Measurements from ENCODE around the gene C1orf21.

Gene C1orf21

DNA sequence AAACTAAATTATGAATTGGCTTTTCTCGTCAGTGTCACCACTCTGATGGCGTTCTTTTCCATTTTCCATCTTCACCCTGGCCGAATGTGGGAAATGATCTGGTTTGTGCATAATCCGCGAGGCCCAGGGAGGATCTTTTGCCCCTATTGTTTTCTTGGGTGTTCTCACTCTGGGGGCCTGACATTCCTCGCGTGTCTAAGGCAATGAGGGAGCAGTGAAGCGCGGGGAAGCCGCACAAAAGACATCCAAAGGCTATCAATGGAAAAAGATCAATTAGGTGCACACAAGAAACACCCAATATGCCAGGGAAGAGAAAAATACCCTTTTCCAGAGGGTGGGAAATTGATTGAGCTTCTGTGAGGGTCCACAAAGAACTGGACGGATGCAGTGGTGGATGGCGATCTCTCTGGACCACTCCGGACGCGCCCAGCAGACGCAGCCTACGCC, 941 bp upstream of the C1orf21 start:
- DNase-seq (ENCODE audit: low read depth, low spot score), result no peak
- no peak overlapping the region for H3K27ac ChIP-seq

GRCh38 chr1:184387069-184387475, 243 bp downstream of the C1orf21 start:
- no peak for DNase-seq (ENCODE audit: low read depth, low spot score)
- peak overlapping the region; percentile 70 for H3K27ac ChIP-seq

DNA sequence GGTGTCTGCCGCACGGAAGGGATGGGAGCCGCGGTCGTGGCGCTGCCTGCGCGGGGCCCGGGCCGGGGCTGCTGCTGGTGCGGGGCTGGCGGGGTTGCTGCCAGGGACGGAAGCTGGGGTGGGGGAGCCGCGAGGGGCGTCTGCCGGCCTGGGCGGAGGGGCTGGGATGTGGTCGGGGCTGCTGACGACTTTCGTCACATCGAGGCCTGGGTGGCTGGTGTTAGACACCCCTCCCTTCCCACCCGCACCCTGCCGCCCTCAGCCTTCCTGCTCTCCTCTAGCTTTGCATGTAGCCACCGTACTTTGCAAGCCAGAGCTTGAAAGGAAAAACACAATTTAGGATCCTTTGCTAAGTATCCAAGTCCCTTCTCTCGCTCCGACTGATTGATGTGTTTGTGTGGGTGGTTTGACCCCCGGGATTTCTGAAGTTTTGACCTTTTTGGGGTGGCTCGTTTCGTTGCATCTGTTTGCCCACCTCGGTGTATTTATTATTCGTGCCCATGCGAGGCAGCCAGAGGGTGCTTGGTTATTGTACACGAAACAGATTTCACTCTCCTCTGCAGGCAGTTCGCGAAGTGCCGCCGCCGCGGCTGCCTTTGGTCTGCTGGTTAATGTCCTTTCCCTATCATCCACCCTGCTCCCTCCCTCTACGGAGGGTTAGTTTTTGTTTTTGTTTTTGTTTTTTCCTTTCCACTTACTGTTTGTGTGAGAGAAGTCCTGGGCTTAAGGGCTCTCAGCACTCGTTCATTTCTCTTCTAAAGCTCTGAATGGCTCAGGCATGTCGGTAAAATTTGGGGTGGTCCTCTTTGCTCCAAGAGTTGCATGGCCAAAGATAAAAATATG, 868 bp downstream of the C1orf21 start:
- no peak for DNase-seq (ENCODE audit: low read depth, low spot score)
- peak overlapping the region; percentile 70 for H3K27ac ChIP-seq

- peak overlapping the region; percentile 70 for H3K27ac ChIP-seq
- peak; percentile 58 for DNase-seq (ENCODE audit: low read depth, low spot score)
Measured at GRCh38 chr1:184388319-184388889, 1.6 kb downstream of the C1orf21 start.

DNA sequence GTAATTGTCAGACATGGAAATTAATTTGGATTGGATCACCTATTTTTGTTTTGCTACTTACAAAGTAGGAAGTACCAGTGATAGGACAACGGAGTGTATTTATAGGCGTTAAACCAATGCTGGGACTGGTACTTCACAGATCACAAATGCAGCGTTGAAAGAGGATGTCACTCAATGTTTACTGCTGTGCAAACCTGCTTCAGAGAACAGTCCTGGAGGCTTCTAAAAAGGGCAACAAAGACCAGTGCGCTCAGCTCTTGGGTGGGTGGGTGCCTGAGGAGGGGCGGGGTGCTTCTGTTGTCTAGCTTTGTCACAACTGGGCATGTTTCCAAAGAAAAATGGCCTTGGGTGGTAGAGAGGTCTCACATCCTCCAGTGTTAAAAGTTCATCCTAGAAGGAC, 2.1 kb downstream of the C1orf21 start:
- H3K27ac ChIP-seq, result peak overlapping the region; percentile 70
- no peak for DNase-seq (ENCODE audit: low read depth, low spot score)

DNA sequence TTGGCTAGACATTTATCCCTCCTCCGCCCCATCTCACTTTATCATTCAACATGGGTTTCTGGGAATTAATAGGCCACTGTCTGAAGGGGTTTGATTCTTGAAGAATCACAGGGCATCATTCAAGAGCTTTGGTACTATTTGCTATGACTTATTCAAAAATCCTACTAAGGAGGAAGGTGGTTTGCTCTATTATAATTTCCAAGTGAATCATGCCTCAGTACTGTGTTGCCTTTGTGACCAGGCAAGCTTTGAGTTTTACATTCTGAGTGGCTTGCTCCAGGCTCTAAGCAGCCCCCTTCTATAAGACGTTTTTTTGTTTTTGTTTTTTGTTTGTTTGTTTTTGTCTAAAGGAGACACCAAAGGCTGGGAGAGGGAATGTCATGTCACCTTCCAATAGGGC, 2.6 kb downstream of the C1orf21 start:
- H3K27ac ChIP-seq, result peak overlapping the region; percentile 70
- no peak for DNase-seq (ENCODE audit: low read depth, low spot score)

- DNase-seq (ENCODE audit: low read depth, low spot score), result no peak
- peak overlapping the region; percentile 35 for H3K27ac ChIP-seq
Measured at GRCh38 chr1:184390889-184391288, 4.1 kb downstream of the C1orf21 start.

DNA sequence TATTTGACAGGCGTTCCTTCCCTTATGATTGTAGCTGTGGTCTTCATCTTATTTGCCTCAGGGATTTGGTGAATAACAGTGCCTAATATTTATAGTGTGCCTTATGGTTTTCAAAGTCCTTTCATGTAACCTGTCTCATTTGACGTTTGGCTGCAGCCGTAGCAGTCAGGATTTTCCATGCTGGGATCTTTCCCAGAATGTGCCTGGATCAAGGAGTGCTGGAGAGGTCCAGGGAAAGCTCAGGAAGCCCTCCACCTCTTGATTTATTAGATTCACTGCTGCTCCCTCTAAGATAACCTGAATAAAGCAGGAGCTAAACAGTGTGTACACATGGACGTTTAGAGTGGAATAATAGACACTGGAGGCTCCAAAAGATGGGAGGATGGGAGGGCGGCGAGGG, 5.2 kb downstream of the C1orf21 start:
- no peak overlapping the region for H3K27ac ChIP-seq
- no peak for DNase-seq (ENCODE audit: low read depth, low spot score)

DNA sequence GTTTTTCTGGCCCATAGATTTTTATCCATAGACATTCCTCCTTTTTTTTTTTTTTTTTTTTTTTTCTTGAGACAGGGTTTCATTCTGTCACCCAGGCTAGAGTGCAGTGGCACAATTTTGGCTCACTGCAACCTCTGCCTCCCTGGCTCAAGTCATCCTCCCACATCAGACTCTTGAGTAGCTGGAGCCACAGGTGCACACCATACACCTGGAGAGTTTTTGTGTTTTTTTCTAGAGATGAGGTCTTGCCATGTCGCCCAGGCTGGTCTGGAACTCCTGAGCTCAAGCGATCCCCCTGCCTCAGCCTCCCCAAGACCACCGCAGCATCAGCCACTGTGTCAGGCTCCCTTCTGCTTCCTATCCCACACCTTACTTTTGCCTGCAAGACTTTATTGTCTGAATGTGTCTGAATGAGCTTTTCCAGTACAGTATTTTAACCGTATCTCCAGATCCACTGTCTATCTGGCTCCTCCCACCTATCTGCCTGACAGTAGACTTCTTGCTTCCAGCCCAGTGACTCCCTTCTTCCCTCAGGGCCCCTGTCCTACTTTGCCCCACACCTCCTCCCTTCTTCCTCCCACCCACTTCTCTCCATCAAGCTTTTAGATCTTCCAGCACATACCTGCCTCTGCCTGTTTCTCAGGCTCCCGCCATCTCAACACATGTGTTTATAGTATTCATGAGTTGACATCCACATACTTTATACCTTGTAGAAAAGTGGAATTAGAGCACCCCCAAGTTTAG, 6.1 kb downstream of the C1orf21 start:
- no peak for DNase-seq (ENCODE audit: low read depth, low spot score)
- H3K27ac ChIP-seq, result no peak overlapping the region

- H3K27ac ChIP-seq, result no peak overlapping the region
- no peak for DNase-seq (ENCODE audit: low read depth, low spot score)
Measured at GRCh38 chr1:184393962-184394361, 7.1 kb downstream of the C1orf21 start.

GRCh38 chr1:184395370-184395769, 8.5 kb downstream of the C1orf21 start:
- no peak for DNase-seq (ENCODE audit: low read depth, low spot score)
- H3K27ac ChIP-seq, result no peak overlapping the region

GRCh38 chr1:184395937-184396480, 9.2 kb downstream of the C1orf21 start:
- DNase-seq (ENCODE audit: low read depth, low spot score), result no peak
- no peak overlapping the region for H3K27ac ChIP-seq

DNA sequence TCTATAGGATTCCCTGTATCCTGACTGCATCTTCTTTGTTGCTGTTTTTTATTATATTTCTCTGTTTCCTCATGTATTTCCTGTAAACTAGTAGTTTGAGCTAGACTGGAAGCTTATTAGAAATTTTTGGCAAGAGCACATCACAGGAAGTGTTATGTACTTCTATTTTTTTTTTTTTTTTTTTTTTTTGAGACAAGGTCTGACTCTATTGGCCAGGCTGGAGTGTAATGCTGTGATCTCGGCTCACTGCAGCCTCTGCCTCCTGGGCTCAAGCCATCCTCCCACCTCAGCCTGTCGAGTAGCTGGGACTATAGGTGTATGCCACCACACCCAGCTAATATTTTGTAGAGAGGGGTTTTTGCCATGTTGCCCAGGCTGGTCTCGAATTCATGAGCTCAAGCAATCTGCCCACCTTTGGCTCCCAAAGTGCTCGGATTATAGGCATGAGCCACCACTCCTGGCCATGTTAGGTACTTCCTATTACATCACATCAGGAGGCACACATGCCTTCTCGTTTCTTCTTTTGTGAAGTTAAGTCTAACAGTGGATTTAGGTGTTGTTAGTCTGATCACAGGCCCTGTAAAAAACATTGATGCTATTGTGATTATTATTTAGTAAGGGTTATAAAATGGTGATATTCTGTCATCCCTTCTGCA, 12.5 kb downstream of the C1orf21 start:
- H3K27ac ChIP-seq, result no peak overlapping the region
- DNase-seq (ENCODE audit: low read depth, low spot score), result no peak

DNA sequence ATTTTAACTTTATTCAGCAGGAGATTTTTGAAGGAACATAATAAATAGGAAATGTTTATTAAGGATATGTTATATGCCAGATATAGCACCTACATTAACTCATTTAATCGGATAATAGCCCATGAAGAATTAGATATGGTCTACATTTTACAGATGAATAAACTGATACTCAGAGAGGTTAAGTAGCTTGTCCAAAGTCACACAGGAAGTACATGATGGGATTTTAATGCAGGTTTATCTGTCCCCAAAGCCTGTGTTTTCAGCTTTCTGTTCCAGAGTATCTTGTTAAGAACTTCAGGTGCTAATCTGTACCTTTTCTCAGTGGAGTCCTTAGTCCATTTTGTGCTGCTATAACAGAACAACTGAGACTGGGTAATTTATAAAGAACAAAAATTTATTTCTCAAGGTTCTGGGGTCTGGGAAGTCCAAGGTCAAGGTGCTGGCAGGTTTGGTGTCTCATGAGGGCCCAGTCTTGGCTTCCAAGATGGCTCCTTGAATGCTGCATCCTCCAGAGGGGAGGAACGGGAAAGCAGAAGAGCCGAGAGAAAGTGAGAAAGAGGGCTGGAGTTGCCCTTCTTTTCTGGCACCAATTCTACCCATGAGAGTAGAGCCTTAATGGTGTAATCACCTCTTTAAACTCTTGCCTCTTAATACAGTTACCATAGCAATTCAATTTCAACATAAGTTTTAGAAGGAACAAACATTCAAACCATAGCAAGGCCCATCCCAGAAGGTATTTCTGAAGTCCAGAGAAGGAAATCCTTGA, 17.3 kb downstream of the C1orf21 start:
- DNase-seq (ENCODE audit: low read depth, low spot score), result no peak
- H3K27ac ChIP-seq, result no peak overlapping the region

- DNase-seq (ENCODE audit: low read depth, low spot score), result no peak
- no peak overlapping the region for H3K27ac ChIP-seq
Measured at GRCh38 chr1:184404727-184405027, 17.8 kb downstream of the C1orf21 start.

- DNase-seq (ENCODE audit: low read depth, low spot score), result no peak
- no peak overlapping the region for H3K27ac ChIP-seq
Measured at GRCh38 chr1:184405094-184405800, 18.4 kb downstream of the C1orf21 start.

DNA sequence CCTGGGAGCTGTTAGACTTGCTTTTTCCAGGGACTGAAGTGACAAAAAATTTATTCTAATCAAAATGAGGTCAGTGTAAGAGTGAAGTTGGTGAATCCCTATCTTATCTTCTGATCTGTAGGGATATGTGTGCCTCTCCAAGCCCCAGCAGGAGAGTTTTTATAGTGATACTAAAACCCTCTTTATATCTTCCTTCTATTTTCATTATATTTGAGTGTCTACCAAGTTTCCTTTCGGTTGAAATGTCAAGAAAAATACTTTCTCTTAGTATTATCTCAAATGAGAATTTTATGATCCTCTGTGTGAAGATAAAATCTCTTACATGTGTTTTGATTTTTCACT, 18.9 kb downstream of the C1orf21 start:
- DNase-seq (ENCODE audit: low read depth, low spot score), result no peak
- H3K27ac ChIP-seq, result no peak overlapping the region

- no peak for DNase-seq (ENCODE audit: low read depth, low spot score)
- H3K27ac ChIP-seq, result no peak overlapping the region
Measured at GRCh38 chr1:184406479-184406878, 19.6 kb downstream of the C1orf21 start.

- no peak for DNase-seq (ENCODE audit: low read depth, low spot score)
- peak overlapping the region; percentile 9 for H3K27ac ChIP-seq
Measured at GRCh38 chr1:184407816-184408510, 21.1 kb downstream of the C1orf21 start.

Measured in epithelial cell of prostate (primary cell).